Tibial nerve (tissue), 4 donors: ENCODE measurements around the gene DNAH14.

ENCODE experiments used
- CTCF ChIP-seq, 5 experiments: fragments of 200-600 bp in 3 of 5; fragments of 450-650 bp in 2 of 5; sonication (generic) in 3 of 5; IDR thresholded peaks; one replicate each; pipeline ENCODE4 v1.5.1; 2016 to 2019; ENCODE audit warnings: antibody characterized with exemption in 5 of 5, mild to moderate bottlenecking in 3 of 5, moderate library complexity in 2 of 5
- EP300 ChIP-seq, 2 donors: sonication (generic); formaldehyde crosslinking; IDR thresholded peaks; one replicate each; pipeline ENCODE4 v1.6.1; 2017; ENCODE audit warnings: antibody characterized with exemption in 2 of 2, mild to moderate bottlenecking in 1 of 2
- POLR2A ChIP-seq, 2 donors: fragments of 450-650 bp; IDR thresholded peaks; one replicate each; pipeline ENCODE4 v1.6.1; 2017; ENCODE audit warnings: antibody characterized with exemption in 2 of 2, mild to moderate bottlenecking in 2 of 2, moderate library complexity in 2 of 2

- no peak for TF ChIP-seq POLR2A (IDR thresholded peaks at IDR 0.05)
- no peak for TF ChIP-seq EP300 (IDR thresholded peaks at IDR 0.05)
- TF ChIP-seq CTCF (IDR thresholded peaks at IDR 0.05): no peak
Observed at GRCh38 chr1:225360119-225360518, 430.6 kb downstream of the DNAH14 start.
